HG03342 (cell line): ENCODE results near the gene ACP5.
A peak's percentile ranks its signal among the peaks of the same experiment; 100 is the strongest.
"Not testable (repeated sequence)": the region's sequence is repeated elsewhere in the genome, so short reads cannot be mapped to it uniquely, and the experiment has no call there.

Experiments used
- ATAC-seq: cut with Tn5 transposase; IDR thresholded peaks from one replicate; pipeline ENCODE4 v1.9.1; 2021; ENCODE audit warnings: mild to moderate bottlenecking, moderate library complexity; ENCODE audit not compliant: unreplicated experiment

Gene ACP5

DNA sequence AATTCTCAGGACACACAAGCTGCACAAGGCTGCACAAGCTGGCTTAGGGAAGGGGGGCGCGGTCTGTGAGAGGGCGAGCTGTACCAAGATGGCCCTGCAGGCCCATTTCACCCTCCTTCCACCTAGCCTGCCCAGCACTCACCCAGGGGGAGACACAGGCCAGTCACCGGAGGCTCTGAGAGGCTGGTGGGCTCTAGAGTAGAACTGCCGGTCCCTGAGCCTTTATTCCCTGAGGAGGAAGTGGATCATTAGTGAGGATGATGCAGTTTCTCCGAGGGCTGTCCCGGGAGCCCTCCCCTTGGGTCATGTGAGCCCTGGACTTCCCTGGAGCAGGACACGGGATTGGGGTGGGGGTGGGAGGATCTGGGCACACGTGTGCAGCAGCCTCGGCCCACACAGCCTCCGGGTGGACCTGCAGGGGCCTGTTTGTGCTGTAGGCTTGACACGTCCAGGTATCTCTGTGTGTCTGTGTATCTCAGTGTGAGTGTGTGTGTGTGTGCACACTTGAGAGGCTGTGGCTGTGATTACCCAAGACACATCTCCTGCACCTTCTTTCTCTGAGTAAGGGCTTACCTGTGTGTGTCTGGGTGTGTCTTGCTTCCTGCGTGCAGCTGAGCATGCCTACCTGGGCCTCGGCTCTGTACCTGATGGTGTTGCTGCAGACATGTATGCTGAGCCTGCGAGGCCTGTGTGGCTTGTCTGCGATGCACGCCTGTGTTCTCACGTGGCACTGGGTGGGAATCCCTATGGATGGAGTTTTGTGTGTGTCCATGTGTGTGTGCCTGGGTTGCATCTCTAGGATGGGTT is at the start of gene ACP5:
Gene ACP5 (minus strand): TSS at position 195 of the 807 bp plus-strand sequence. CDS start 328 bp downstream, outside the sequence.
- no peak for ATAC-seq

DNA sequence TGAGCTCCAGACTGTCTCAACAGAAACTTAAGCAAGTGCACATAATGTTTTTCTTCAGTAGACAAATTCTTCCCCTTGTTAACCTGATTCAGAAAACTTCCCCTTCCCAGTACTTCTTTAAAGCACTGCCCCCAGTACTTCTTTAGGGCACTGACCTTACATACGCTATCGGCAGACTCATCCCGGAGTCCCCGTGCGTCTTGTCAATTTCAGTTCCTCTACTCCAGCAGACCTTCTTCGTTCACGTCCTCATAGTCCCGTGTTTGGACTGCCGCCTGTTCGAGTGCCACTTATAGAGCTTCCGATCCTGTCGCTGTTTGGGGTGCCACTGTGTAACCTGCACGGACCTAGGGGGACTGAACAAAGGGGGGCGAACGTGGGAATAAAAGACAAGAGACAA is 48.8 kb upstream of the ACP5 start:
- ATAC-seq, result no peak

DNA sequence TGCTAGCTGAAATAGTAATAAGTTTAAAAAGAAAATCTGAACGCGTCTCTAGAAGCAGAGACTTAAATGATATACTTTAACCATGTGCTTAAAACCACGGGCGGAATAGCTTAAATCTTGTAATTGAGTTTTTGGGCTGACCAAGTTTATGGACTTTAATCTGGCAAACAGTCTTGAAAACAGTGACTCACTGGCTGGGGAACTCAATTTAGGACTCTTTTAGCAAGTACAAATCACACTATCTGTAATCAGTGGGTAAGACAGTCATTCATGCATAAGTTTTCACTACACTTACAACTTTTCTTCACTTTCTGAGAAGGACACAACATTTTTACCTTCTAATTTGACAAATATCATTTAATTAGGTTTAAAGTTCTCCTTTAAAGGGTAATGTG is 46.6 kb upstream of the ACP5 start:
- ATAC-seq, result no peak

DNA sequence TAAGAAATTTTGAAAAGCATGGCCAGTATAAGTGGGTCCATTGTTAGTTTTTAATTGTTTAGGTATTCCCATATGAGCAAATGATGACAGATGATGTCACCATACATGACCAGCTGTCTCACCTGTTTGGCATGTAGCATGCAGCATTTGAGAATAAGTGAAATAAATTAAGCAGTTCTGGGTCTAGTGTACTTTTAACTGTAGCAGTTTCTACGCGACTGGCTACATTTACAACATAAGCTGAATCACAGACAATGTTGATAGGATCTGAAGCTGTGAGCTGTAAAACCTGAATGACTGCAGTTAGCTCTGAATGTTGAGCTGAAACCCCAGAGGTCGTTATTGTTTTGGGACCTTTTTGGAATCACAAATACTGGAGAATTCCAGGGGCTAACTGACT is 45.0 kb upstream of the ACP5 start:
- not testable (repeated sequence) for ATAC-seq

DNA sequence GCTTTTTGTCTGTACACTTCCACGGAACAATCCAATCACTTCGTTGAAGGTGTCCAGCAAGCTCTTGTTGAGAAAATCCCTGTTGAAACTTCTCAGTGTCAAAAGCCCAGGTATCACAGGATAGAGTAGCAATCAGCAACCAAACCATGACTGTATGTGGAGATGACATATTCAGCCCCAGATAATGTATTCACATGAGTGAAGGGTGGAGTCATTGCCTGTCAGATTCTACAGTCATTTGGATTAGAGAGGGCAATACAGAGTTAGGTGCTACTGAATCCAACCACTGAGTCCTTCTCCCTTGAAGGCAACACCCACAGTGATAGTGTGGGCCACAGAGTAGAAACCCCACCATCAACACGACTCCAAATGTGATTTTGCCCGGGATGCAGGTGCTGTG is 43.1 kb upstream of the ACP5 start:
- no peak for ATAC-seq

DNA sequence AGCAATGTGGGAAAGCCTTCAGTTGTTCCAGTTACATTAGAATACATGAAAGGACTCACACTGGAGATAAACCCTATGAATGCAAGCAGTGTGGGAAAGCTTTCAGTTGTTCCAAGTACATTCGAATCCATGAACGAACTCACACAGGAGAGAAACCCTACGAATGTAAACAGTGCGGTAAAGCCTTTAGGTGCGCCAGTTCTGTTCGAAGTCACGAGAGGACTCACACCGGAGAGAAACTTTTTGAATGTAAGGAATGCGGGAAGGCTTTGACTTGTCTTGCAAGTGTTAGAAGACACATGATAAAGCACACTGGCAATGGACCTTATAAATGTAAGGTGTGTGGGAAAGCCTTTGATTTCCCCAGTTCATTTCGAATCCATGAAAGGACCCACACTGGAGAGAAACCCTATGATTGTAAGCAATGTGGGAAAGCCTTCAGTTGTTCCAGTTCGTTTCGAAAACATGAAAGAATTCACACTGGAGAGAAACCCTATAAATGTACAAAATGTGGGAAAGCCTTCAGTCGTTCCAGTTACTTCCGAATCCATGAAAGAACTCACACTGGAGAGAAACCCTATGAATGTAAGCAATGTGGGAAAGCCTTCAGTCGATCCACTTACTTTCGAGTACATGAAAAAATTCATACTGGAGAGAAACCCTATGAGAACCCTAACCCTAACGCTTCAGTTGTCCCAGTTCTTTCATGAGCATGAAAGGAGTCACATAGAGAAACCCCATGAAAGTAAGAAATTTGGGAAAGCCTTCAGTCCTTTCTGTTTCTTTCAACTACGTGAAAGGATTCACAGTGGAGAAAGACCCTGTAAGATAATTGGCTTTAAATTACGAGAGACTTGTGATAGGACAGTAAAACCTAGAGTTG is 40.0 kb upstream of the ACP5 start:
- no peak for ATAC-seq

DNA sequence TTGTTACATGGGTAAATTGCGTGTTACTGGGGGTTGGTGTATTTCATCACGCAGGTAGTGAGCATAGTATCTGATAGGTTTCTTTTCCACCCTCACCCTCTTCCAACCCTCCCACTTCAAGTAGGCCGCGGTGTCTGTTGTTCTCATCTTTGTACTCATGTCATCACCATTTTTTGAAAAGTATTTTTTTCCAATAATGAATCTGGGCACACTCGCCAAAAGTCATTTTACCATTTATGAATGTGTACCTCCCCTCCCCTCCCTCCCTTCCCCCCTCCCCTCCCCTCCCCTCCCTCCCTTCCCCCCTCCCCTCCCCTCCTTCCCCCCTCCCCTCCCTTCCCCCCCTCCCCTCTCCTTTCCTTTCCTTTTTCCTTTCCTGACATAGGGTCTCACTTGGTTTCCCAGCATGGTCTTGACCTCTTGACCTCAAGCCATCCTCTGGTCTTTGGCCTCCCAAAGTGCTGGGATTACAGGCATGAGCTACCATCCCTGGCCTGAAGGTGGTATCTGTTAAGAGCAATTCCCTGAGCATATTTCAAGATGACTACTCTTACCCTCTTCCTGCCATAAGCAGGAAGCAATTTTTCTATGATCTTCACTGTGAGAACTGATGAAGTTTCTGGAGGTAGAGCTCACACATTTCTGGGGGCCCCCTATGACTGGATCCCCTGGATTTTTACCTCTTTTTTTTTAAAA is 35.5 kb upstream of the ACP5 start:
- ATAC-seq, result no peak

DNA sequence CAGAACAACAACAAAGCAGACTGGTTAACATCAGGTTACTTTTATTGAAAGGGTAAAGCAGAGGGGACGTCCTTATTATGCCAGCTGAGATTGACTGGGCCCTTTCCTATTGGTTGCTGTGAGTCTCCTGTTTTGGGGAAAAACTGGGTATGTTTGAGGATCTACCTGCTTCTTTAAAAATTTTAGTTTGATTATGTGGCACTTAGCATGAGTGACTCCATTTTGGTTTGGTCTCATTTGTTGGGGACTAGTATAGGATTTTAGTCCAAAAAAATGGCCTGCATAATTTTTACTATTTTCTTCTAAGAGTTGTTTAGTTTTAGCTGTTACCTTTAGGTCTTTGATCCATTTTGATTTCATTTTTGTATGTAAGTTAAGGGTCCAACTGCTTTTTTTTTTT is 34.3 kb upstream of the ACP5 start:
- ATAC-seq, result no peak

DNA sequence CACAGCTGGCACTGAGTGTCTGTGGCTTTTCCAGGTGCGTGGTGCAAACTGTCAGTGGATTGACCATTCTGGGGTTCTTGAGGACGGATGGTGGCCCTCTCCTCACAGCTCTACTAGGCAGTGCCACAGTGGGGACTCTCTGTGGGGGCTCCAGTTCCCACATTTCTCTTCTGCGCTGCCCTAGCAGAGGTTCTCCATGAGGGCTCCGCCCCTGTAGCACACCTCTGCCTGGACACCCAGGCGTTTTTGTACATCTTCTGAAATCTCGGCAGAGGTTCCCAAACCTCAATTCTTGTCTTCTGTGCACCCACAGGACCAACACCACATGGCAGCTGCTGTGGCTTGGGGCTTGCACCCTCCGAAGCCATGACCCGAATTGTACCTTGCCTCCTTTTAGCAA is 29.0 kb upstream of the ACP5 start:
- no peak for ATAC-seq

DNA sequence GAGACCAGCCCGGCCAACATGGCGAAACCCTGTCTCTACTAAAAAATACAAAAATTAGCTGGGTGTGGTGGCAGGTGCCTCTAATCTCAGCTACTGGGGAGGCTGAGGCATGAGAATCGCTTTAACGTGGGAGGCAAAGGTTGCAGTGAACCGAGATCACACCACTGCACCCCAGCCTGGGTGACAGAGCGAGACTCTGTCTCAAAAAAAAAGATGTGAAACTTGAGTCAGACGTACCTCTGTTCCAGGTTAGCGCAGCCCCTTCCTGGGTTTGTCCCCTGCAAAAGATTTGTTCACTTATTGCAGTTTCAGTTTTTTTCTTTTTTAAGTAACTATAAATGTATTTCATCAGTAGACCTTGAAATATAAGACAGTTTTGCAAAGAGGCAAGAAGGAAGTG is 22.3 kb upstream of the ACP5 start:
- ATAC-seq, result not testable (repeated sequence)

DNA sequence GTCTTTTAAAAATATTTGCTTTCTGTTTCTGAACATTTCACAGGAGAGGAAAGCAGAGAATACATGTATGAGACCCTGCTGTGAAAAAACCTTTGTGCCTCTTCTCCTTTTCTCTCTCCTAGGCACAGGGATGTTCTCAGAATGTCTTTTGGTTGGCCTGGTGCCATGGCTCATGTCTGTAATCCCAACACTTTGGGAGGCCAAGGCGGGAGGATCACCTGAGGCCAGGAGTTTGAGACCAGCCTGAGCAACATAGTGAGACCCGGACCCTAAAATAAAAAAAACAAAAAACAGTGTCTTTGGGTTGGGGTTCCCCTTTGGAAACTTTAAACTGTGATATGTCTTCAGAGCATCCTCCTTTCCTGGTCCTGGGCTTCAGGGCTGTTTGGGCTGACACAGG is 21.3 kb upstream of the ACP5 start:
- ATAC-seq, result no peak

DNA sequence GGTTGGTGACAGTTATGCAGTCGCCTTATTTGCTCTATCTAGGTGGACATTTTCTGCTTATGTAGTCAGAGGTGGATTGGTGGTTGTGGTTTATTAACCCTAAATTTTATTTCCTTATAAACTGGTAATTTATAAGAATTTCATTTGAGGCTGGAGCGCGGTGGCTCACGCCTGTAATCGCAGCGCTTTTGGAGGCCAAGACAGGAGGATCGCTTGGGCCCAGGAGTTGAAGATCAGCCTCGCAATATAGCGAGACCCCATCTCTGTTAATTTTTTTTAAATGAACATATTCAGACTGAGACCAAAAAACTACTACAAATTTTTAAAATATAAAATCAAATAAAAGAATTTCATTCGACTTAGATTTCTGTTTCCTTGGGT is 20.6 kb upstream of the ACP5 start:
- ATAC-seq, result no peak

DNA sequence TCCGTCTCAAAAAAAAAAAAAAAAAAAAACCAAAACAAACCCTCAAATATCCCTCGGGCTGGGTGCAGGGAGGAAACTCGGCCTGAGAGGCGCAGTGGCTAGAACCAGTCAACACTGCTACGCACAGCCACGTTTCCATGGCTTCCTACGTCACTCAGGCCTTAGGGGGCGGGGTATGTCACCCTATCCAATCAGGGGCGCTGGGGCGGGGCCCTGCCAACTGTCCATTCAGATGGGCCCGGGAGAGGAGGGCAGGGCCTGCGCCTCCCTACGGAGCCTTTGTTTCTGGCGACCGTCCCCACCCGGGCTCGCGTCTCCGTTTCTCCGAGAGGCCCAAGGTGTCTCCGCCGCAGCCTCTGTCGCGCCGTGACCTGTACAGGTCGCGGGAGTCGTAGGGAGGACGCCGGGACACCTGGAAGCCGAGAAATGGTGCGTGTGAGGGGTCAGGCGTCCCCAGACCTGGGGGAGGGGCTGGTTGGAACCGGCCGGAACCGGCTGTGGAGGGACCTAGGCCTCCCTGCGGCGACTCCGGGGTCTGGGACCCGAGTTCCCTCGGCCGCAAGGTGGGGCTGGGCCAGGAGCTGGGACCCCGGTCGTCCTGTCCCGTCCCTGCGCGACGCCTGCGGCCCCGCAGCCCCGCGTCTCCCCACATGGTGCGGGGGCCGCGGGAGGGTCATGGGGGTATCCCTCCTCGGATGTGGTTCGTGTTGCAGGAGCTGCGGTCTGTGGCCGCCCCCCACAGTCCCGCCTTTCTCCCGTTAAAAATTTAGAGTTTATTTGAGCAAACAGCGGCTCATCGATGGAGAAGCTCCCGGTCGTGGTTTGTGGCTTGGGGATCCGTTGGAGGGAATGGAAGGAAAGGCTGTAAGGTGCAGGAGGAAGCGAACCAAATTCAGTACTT is 20.0 kb upstream of the ACP5 start, which contains the start of gene ZNF627:
Gene ZNF627 (plus strand): TSS at position 282 of the 901 bp plus-strand sequence. CDS start 145 bp downstream, at position 427.
- ATAC-seq, result peak; percentile 98

DNA sequence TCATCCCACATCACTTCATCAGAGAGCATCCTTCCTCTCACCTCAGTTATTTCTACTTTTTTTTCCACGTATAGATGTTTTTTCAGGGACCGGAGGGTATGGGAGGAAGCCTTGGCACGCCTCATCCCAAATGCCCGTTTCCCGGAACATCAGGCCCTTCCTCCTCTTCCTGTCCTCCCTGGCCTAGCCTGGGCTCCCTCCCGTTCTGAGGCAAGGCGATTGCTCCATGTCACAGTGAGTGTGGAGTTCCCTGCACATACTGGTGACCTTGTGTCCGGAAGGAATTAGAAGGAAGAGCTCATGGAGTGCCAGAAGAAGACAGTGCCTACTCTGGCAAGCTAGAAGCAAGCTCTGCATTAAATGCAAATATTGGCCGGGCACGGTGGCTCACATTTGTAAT is 18.7 kb upstream of the ACP5 start:
- ATAC-seq, result no peak

DNA sequence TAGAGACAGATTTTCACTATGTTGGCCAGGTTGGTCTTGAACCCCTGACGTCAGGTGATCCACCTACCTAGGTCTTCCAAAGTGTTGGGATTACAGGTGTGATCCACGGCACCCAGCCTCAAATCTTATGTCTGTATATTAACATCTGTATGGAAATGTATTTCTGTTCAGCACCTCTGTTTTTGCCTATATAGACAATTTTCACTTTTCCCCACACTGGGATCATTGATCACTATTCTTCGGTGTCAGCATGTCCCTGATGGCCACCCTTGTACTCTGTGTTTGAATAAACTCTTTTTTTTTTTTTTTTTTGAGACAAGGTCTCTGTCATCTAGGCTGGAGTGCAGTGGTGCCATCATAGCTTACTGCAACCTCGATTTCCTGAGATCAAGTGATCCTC is 16.6 kb upstream of the ACP5 start:
- no peak for ATAC-seq

DNA sequence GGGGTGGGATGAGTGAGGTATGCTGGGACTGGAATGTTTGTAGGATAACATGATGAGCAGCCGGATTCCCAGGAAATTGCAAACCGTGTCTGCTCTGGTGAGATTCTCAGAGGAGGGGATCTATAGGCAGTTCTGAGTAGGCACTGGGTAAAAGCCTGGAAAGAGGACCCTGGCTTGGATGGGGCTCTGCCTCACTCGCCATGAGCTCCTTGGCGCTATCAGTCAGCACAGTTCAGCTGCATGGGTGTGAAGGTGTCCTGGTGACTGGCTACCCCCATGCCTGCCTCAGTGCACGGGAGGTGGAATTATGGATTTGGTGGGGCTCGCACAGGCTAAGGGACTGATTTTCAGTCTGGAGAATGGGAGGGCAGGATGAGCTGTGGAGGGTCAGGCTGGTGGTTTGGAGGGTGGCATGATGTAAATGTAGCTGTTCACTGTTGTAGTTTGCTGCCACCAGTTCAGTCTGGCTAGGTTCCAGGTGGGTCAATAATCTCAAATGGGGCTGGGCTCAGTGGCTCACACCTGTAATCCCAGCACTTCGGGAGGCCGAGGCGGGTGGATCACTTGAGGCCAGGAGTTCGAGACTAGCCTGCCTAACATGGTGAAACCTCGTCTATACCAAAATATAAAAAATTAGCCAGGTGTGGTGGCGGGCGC is 10.7 kb upstream of the ACP5 start:
- no peak for ATAC-seq

DNA sequence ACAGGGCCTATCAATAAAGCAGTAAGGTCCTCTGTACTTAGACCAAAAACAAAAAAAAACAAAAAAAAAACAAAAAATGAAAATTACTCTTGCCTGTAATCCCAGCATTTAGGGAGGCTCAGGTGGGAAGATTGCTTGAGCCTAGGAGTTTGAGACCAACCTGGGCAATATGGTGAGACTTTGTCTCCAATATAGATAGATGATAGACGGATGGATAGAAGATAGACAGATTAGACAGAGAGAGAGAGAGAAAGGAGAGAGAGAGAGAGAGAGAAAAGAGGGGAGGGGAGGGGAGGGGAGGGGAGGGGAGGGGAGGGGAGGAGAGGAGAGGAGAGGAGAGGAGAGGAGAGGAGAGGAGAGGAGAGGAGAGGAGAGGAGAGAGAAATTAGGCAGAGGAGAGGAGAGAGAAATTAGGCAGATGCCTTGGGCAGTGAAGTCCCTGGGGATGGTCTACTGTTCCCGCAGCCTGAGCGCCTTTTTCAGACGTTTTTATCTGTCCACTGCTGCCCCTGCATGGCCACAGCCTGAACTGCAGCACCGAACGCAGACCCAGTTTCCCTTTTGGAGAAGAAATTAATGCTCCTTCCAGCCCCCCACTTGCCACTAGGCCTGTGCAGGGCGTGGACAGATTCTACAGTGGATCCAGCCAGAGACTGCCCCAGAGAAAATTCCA is 10.0 kb upstream of the ACP5 start:
- ATAC-seq, result no peak

DNA sequence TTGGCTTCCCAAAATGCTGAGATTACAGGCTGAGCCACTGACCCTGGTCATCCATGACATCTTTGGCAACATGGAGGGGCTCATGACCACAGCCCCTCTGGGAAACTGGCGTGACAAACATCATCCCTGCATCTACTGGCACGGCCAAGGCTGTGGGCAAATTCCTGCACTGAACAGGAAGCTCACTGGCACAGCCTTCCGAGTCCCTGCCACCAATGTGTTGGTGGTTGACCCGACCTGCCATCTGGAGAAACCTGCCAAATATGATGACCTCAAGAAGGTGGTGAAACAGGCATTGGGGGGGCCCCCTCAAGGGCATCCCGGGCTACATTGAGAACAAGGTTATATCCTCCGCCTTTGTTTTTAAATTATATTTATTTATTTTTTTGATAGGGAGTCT is 8.9 kb upstream of the ACP5 start:
- no peak for ATAC-seq

DNA sequence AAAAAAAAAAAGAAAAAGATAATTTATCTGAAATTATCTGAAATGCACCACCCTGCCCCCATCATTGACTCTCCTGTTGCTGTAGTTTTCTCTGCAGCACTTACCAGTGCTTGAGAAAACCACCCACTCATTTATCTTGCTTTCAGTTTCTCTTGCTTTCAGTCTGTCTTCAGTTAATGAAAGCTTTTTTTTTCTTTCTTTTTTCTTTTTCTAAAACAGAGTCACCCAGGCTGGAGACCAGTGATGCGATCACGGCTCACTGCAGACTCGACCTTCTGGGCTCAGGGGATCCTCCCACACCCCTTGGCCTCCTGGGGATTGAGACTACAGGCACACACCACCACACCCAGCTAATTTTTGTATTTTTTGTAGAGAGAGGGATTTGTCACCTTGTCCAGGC is 4.3 kb upstream of the ACP5 start:
- ATAC-seq, result peak; percentile 59
